Mesenteric fat pad (tissue), 1 donor: ENCODE measurements around the gene PGAP6. TPM values are rescaled to one million over a fixed set of nuclear protein-coding genes. Genes with fewer than 3 reads are reported as not detected.
"Not testable (repeated sequence)": the region's sequence is repeated elsewhere in the genome, so short reads cannot be mapped to it uniquely, and the experiment has no call there.

Experiments
- DNase-seq: peaks from one replicate; pipeline ENCODE4 v3.0.0-alpha.2; 2020; ENCODE audit warnings: low spot score
- total RNA-seq: library from RNA; stranded (reverse); fragmentation: NEBNext Ultra II Directional; extraction: Animal tissue kit (Norgen Biotek cat#: 25700); gene quantifications from one replicate; pipeline ENCODE4 v1.2.1, GENCODE V29; 2021
- donor health status: DM: yes; HTN: yes; CAD: no.

The PGAP6 gene
- total RNA-seq, 1 donor from 2014 or later = 39.0 TPM

DNA sequence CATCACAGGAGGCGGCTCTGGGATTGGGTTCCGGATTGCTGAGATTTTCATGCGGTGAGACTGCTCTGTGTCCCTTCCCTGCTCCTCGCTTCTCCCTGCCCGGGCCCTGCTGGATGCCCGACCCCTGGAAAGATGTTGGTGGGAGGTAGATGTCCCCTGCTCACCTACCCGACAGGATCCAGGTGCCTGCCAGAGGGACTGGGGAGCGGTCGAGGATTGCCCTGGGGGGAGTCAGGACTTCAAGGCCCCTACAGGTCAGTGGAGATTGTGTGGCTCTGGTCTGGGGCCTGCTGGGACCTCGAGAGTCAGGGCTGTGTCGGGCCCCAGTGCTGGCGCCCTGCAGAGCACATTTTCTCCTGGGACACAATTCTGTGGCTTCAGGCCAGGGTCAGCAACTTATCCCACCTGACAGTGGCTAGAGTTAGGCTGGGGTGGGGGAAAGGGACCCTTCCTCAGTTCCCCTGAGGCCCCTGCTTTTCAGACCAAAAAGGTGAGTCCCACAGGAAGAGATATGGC is 23.3 kb upstream of the PGAP6 start:
- no peak for DNase-seq

DNA sequence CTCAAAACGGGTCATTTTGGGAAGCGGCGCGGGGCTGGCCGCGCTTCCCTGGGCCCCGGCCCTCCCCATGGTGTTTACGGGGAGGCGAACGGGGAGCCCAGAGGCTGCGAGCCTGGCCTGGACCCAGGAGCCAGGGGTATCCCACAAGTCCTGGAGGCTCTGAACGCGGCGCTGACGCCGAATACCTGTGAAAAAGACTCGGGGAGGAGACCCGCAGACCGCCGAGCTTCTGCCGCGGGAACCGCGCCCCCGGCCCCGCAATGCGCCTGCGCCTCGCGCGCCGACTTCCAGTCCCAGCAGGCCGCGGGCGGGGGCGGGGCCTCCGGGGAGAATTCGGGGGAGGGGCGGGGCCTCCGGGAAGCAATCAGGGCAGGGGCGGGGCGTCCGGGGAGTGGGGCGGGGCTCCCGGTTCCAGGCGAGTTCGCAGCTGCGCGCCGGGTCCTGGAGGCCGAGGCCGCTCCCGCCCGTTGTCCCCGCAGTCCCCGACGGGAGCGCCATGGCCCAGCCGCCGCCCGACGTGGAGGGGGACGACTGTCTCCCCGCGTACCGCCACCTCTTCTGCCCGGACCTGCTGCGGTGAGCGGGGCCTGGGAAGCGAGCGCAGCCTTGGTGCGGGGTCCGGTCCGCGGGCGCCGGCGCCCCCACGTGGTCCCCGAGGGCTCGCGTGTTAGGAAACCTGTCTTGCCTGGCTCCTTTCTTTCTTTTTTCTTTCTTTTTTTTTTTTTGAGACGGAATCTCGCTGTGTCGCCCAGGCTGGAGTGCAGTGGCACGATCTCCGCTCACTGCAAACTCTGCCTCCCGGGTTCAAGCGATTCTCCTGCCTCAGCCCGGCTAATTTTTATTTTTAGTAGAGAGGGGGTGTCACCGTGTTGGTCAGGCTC is 19.9 kb upstream of the PGAP6 start, which contains the start of gene DECR2:
Gene DECR2, plus strand, starts transcription at position 418 of the 881 bp plus-strand sequence. Its CDS starts 79 bp downstream, at position 497.
- DNase-seq = peak; percentile 99

DNA sequence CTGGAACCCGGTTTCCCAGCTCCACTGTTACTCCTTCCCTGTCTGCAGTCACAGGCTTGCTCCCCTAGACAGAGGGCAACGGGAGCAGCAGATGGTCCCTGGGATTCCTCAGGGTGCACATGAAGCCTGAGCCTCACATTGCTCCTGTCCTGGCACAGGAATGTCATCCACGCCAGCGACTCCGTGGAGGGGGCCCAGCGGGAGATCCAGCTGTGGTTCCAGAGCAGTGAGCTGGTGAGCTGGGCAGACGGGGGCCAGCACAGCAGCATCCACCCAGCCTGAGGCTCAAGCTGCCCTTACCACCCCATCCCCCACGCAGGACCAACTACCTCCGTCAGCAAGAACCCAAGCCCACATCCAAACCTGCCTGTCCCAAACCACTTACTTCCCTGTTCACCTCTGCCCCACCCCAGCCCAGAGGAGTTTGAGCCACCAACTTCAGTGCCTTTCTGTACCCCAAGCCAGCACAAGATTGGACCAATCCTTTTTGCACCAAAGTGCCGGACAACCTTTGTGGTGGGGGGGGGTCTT is 18.3 kb upstream of the PGAP6 start:
- DNase-seq = no peak

DNA sequence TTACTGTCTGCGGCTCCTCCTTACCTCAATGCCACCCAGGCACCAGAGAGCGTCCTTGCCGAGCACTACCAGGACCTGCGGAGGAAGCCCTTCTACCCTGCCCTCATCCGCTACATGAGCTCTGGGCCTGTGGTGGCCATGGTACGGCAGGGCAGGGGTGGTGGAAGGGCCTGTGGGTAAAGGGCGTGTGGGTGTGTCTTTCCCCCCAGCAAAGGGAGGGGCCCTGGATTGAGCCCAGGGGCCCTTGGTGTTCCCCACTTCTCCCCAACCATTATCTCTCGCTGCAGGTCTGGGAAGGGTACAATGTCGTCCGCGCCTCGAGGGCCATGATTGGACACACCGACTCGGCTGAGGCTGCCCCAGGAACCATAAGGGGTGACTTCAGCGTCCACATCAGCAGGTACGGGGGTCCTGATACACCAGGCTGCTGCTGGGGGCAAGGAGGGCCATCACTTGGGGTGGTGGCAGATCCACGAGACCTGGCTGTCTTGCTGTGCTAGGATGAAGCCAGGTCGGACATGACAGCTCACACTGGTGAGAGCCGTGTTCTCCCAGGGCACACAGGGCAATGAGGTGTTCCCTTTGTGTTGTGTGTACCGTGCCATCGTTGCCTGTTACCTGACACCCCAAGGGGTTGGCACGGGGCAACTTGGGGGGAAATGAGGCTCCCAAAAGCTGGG is 17.7 kb upstream of the PGAP6 start:
- DNase-seq = no peak

DNA sequence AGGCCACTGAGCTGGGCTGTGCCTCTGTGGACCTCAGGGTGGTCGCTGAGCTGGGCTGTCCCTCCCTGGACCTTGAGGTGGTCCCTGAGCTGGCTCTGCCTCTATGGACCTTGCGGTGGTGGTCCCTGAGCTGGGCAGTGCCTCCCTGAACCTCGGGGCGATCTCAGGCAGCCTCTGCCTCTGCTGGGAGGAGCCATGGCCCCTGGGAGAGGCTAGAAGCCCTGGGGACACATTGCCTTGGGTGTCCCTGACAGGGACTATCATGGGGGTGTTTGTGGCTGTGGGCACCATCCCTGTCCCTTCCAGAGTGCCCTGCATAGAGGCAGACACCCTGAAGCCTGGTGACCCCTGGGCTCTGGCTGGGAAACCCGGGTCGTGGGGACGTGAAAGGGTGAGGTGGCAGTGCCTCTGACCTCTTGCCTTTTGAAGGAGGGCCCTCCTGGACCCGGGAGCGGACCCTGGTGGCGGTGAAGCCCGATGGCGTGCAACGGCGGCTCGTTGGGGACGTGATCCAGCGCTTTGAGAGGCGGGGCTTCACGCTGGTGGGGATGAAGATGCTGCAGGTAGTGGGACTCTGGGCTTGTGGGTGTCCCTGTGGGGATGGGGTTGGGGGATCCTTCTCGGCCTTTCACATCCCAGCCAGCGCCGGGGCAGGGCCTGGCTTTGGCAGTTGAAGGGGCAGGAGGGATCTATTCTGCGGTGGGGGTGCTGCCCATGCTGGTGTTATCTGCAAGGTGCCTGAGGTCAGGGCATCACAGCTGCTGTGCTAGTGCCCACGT is 17.0 kb upstream of the PGAP6 start:
- no peak for DNase-seq

DNA sequence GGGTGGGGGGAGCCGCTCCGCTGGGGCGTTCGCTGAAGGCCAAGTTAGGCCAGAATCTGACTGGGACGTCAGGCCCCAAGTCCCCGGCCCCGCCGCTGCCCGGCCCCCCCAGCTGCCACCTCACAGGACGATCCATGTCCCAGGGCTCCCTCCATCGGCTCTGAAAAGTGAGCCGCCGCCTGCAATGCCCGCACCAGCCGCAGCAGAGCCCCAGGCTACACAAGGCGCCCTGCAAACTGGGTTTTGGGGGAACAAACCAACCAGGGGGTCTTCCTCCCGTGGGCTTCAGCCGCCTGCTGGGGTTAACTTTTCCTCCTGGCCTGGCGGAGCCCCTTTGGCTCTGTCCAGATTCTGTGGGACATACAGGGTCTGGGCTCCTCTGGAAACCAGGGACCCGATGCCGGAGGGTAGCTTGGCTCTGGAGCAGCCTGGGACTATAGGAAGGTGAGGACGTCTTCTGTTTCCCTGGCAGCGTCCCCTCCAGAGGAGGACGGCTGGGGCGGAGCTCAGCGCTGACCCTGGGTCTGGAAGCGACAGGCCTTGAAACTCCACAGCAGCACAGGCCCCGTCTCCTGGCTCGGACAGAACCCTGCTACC is 16.1 kb upstream of the PGAP6 start:
- no peak for DNase-seq

DNA sequence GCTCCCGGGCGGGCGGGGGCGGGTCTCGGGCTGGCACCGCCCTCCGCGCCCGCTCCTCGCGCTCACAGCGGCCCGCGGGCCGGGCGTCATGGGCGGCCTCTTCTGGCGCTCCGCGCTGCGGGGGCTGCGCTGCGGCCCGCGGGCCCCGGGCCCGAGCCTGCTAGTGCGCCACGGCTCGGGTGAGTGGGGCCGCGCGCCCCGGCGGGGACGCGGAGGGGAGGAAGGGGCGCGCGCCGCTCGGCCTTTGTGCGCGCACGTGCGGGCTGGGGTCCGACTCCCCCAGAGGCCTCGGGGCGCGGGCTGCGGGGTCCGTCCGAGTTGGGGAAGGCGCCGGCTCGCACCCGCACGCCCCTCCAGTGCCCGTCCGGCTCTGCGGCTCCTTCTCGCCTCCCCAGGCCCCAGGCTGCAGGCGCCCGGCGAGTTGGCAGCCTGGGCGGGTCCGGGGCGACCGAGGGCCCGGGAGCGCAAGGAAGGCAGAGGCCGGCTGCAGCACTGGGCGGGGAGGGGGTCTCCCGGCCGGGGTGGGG is 15.4 kb upstream of the PGAP6 start, which contains the start of gene NME4:
Gene NME4, plus strand, starts transcription at position 65 of the 527 bp plus-strand sequence. Its CDS starts 24 bp downstream, at position 89.
- DNase-seq = no peak

DNA sequence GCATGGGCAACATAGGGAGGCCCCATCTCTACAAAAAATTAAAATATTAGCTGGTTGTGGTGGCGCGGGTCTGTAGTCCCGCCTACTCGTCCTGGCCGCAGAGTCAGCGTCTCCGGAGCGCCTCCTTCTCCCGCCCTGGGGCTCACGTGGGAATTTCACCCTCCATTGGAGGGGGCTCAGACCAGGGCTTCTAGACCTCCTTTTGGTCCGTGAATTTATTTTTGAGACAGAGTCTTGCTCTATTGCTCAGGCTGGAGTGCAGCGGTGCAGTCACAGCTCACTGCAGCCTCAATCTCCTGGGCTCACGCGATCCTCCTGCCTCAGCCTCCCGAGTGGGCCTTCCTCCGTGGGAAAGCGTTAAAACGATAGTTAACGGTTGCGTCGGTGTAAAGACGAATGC is 14.8 kb upstream of the PGAP6 start:
- no peak for DNase-seq

DNA sequence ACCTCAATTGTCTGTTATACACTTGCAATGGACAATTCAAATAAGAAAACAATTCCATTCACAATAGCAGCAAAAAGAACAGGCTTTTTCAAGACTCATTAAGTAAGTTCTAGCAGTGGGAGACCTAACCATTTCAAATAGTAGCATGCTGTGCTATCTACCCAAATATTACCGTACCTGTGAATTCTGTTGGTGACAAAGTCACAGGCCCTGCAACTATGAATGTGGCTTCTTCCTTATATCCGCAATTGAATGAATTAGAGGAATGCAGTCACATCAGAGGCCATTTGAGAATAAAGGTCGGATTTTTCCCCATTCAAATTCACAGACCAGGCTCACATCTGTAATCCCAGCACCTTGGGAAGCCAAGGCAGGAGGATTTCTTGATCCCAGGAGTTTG is 14.4 kb upstream of the PGAP6 start:
- no peak for DNase-seq

DNA sequence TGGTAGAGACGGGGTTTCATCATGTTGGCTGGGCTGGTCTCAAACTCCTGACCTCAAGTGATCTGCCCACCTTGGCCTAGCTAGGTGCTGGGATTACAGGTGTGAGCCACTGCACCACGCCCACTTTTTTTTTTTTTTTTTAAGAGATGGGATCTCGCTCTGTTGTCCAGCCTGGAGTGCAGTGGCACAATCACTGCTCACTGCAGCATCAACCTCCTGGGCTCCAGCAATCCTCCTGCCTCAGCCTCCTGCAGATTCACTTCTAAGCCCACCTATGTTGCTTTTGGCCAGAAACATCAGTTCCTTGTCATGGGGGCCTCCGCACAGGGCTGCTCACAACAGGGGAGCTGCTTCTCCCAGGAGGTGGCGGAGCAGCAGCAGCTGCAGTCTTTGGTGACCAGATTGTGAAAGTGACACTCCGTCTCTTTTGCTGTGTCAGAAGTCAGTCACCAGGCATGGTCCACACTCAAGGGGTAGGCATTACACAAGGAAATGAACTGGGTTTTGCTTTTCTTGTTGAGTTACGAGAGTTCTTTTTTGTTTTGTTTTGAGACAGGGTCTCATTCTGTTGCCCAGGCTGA is 10.8 kb upstream of the PGAP6 start:
- no peak for DNase-seq

DNA sequence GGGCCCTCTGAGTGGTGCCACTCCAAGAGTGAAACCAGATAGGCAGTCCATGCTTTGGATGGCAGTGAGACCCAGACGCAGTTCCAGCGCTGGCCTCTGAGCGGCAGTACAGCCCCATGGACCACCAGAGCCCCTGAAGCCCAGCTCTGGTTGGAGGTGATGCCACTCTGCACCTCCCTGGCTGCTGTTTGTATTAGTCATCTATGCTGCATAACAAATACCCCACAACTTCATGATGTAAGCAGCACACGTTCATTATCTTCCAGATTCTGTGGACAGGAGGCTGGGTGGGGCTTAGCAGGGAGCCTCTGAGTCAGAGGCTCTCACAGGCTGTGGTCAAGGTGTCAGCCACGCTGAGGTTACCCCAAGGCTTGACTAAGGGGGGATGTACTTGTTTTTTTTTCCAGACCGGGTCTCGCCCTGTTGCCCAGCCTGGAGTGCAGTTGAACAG is 10.1 kb upstream of the PGAP6 start:
- DNase-seq = no peak

DNA sequence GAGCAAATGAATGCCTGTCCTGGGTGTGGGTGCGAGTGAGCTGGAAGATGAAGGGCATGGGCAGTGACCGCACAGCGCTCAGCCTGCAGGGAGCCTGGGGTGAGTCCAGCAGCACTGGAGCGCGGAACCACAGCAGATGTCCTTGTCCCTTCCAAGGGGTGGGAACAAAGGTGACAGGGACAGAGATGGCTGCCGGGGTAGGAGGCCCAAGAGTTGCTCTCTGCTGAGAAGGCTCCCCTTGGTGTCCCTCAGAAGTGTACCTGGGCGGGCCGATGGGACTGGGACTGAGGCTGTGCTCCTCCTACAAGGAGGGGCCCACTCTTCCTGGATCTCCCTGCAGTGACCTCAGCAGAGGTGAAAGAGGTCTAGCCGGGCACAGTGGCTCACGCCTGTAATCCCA is 7.6 kb upstream of the PGAP6 start:
- no peak for DNase-seq

DNA sequence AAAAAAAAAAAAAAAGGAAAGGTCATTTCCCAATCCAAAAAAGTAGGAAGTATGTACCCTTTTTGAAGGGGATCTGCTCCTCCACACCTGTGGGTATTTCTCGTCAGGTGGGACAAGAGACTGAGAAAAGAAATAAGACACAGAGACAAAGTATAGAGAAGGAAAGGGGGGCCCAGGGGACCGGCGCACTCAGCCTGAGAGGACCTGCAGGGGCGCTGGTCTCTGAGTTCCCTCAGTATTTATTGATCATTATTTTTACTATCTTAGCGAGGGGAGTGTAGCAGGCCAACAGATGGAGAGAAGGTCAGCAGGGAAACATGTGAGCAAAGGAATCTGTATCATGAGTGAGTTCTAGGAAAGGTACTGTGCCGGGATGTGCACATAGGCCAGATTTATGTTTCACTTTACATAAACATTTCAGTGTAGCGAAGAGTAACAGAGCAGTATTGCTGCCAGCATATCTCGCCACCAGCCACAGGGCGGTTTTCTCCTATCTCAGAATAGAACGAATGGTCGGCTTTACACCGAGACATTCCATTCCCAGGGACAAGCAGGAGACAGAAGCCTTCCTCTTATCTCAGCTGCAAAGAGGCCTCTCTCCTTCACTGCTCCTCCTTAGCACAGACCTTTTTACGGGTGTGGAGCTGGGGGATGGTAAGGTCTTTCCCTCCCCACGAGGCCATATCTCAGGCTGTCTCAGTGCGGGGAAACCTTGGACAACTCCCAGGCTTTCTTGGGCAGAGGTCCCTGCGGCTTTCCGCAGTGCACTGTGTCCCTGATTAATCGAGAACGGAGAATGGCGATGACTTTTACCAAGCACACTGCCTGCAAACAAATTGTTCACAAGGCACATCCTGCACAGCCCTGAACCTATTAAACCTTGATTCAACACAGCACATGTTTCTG is 6.2 kb upstream of the PGAP6 start:
- DNase-seq = not testable (repeated sequence)

DNA sequence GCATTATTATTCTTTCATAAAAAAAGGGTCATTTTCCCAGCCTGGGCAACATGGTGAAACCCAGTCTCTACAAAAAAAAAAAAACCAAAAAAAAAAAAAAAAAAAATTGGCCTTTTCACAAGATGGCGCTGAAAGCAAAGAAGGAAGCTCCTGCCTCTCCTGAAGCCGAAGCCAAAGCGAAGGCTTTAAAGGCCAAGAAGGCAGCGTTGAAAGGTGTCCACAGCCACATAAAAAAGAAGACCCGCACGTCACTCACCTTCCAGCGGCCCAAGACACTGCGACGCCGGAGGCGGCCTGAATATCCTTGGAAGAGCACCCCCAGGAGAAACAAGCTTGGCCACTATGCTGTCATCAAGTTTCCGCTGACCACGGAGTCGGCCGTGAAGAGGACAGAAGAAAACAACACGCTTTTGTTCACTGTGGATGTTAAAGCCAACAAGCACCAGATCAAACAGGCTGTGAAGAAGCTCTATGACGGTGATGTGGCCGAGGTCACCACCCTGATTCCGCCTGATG is 4.9 kb upstream of the PGAP6 start:
- no peak for DNase-seq

DNA sequence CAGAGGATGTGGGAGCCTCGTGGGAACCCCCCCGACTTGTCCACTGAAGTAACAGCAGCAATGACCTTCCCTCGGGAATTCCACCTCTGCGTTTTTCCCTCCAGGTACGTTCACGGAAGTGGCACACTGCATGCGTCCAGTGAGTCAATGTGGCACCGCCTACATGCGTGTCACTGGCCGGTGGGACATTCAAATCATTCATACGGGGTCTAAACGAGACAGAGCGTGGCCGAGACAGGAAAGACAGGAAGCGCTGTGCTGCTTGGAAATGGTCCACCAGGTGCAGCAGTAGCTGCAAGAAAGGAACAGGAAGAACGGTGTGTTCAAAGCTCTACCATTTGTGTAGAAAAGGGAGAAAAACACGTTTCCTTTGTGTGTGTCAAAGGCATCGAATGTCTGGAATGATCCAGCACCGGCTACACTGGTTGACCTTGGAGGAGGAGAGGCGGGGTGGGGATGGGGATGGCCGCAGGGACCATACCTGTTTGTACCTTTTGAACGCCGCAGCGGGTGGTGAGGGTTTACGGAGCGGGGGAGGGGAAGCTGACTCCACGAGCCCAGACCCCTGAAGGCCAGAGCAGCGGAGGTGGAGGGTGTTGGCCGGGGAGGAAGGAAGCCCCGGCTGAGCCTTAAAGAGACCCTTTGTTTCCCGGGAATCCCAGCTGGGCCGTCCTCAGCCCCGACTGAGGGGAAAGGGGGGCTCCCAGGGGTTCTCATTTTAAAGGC is 1.7 kb upstream of the PGAP6 start:
- no peak for DNase-seq

DNA sequence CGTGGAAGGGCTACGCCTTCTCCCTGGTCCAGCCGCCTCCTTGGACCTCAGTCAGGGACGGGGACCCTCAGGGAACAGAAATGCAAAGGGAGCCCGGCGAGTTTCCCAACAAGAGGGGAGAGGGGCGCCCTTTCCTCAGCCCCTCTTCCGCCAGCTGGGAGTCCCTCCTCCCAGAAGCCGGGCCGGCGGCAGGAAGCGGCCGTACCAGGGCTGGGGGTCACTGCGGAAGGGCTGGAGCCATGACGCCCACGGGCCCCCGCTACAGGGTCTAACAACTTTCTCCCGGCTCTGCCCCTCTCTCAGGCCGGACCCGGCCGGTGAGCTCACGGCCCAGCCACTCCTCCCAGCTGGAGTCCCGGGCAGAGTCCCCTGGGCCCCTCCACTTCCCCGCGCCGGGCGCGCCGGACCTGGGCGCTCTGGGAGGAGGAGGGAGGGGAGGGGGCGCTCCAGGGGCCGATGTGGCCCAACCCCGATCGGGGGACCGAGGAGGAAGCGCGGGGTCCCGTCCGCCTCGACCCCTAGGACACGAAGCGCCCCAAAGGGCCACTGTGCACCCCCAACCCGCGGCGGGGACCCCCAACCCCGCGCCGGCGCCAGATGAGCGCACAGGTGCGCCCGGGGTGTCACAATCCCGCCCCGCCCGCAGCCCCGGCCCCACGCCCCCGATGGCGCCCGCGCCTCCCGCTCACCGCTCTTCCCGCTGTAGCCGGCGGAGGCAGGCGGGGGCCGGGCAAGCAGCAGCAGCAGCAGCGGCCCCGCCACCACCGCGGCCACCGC is 578 bp downstream of the PGAP6 start:
- no peak for DNase-seq

DNA sequence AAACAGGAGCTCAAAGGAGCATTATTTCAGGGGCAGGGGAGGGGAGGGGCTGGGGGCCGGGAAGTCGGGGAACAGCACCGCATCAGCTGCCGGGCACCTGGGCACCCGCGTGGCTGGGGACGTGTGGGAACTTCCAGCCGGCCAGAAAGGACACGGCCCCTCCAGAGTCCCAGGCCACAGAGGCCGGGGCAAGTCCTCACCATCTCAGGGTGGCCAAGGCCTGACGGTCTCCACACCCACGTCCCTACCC is 1.1 kb downstream of the PGAP6 start:
- DNase-seq = no peak
